SU-DHL-6 (cell line): Measurements from ENCODE around the gene FAM124B.

ENCODE experiments used
- CTCF ChIP-seq: fragments of 200-600 bp; sonication (generic); IDR thresholded peaks from one replicate; pipeline ENCODE4 v1.5.1; 2017; ENCODE audit warnings: antibody characterized with exemption, mild to moderate bottlenecking, low read length, moderate library complexity; ENCODE audit not compliant: insufficient read depth, poor library complexity, severe bottlenecking
- EZH2phosphoT487 ChIP-seq: fragments of 200-600 bp; sonication (generic), shearing (Covaris generic); conservative IDR thresholded peaks from 2 replicates; pipeline ENCODE4 v1.6.1; 2018; ENCODE audit warnings: mild to moderate bottlenecking, antibody characterized with exemption, low read length, moderate library complexity, mixed read lengths

DNA sequence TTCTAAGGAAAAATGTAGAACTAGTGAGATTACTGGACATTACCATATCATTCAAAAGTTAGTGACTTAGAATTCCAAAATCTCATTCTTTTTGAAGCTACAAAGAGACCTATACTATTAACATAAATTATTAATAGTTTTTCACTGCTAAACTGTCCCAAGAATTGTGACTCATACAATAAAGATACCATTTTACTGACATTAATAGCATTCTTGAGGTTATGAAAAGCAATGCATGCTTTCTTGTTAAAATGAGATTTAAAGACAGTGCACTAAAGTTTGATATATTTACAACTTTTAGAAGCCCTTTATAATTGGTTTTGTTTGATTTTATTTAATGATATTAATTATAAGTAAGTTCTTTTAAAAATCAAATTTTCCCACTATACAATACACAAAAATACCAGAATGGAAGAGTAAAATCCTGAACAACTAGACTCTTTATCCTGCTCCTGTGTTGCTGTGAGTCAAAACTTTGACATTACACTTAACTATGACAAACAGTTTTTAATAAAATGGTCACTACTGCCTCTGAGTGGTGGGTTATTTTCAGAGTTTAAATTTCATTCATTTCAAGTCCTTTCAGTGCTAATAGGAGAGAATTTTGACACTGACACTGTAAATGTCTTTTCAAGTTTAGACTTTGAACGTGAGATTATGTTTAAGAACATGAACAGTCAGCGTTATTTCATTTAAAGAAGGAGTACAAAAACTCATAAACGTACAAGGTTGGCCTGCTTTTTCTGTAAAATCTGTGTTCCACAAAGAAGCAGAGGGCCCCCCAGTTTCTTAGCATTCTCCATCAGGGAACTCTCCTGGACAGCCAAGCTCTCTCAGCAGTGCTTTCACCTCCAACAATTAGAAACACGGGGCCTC lies 54.5 kb downstream of the FAM124B start:
- TF ChIP-seq CTCF (no peak), EZH2phosphoT487 (no peak)
